Uterus (tissue), 2 donors: ENCODE measurements around the gene TMIGD2.

Source experiments
- POLR2A ChIP-seq, 2 donors: fragments of 450-650 bp; IDR thresholded peaks; one replicate each; pipeline ENCODE4 v1.6.1; 2016; ENCODE audit warnings: antibody characterized with exemption in 2 of 2, mild to moderate bottlenecking in 1 of 2, moderate library complexity in 1 of 2
- TF ChIP-seq, protein P1 (sequence below), 4 experiments: fragments of 200-600 bp in 2 of 4; fragments of 450-650 bp in 2 of 4; sonication (generic) in 2 of 4; IDR thresholded peaks; one replicate each; pipeline ENCODE4 v1.5.1; 2016 to 2019; ENCODE audit warnings: antibody characterized with exemption in 4 of 4, mild to moderate bottlenecking in 2 of 4, moderate library complexity in 1 of 4

DNA sequence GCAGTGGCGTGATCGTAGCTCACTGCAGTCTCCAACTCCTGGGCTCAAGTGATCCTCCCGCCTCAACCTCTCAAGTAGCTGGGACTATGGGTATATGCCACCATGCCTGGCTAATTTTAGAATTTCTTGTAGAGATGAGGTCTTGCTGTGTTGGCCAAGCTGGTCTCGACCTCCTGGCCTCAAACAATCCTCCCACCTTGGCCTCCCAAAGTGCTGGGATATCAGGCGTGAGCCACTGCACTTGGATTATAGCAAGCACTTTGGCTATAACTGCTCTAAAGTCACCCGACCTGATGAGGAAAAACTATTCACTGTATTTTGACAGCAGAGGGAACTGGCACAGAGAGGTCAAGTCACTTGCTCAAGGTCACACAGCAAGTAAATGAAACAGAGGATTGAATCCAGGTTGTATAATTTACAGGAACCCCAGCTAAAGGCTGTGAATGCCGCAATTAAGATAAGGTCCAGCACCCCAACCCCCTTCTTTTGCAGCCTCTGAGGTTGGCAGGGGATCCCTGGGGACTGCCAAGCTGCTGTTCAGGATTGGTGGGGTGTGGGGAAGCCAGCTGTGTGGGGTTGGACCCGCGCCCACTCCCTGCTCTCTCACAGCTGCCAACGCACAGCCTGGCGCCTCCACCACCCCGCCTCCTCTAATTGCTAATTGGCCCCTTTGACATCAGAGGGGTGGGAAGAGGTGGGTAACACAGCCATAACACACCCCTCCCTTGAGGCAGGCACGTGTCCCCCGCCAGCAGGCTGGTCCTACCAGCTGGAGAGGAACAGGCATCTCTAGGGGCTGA lies 6.0 kb downstream of the TMIGD2 start:
- TF ChIP-seq POLR2A (IDR thresholded peaks at IDR 0.05): no peak
- TF ChIP-seq, protein P1, sequence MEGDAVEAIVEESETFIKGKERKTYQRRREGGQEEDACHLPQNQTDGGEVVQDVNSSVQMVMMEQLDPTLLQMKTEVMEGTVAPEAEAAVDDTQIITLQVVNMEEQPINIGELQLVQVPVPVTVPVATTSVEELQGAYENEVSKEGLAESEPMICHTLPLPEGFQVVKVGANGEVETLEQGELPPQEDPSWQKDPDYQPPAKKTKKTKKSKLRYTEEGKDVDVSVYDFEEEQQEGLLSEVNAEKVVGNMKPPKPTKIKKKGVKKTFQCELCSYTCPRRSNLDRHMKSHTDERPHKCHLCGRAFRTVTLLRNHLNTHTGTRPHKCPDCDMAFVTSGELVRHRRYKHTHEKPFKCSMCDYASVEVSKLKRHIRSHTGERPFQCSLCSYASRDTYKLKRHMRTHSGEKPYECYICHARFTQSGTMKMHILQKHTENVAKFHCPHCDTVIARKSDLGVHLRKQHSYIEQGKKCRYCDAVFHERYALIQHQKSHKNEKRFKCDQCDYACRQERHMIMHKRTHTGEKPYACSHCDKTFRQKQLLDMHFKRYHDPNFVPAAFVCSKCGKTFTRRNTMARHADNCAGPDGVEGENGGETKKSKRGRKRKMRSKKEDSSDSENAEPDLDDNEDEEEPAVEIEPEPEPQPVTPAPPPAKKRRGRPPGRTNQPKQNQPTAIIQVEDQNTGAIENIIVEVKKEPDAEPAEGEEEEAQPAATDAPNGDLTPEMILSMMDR (IDR thresholded peaks at IDR 0.05): no peak
